Activated CD4-positive, alpha-beta T cell treated with anti-CD3 and anti-CD28 coated beads, Interleukin-2, amount 50 U/mL, for 24 hours (primary cell): Measurements from ENCODE around the gene COL18A1.
A peak's percentile ranks its signal among the peaks of the same experiment; 100 is the strongest.

Experiments used
- DNase-seq, 2 donors: peaks; one replicate each; pipeline ENCODE4 v3.0.0-alpha.2; 2020; ENCODE audit warnings: low read depth in 1 of 2, low spot score in 1 of 2

COL18A1 gene

GRCh38 chr21:45531393-45532215 is 126.6 kb downstream of the COL18A1 start:
- DNase-seq: no peak

- DNase-seq: no peak
Measured at GRCh38 chr21:45532826-45533360, 127.9 kb downstream of the COL18A1 start.

GRCh38 chr21:45533361-45533845 is 128.4 kb downstream of the COL18A1 start:
- no peak for DNase-seq

GRCh38 chr21:45533846-45534635 is 129.1 kb downstream of the COL18A1 start:
- no peak for DNase-seq

GRCh38 chr21:45534636-45535331 is 129.8 kb downstream of the COL18A1 start:
- DNase-seq: no peak

GRCh38 chr21:45535341-45536081 is 130.5 kb downstream of the COL18A1 start:
- no peak for DNase-seq

- DNase-seq: no peak
Measured at GRCh38 chr21:45536301-45537081, 131.5 kb downstream of the COL18A1 start.

GRCh38 chr21:45537111-45537745 is 132.3 kb downstream of the COL18A1 start:
- DNase-seq: no peak

GRCh38 chr21:45537746-45538291 is 132.9 kb downstream of the COL18A1 start:
- no peak for DNase-seq

GRCh38 chr21:45538381-45539045 is 133.5 kb downstream of the COL18A1 start:
- DNase-seq: no peak

GRCh38 chr21:45539046-45539795 is 134.3 kb downstream of the COL18A1 start:
- DNase-seq: no peak

GRCh38 chr21:45539796-45540600 is 135.0 kb downstream of the COL18A1 start:
- DNase-seq: no peak

GRCh38 chr21:45540601-45540970 is 135.6 kb downstream of the COL18A1 start:
- DNase-seq: no peak

- peak; percentile 58 to 82 for DNase-seq
Measured at GRCh38 chr21:45541221-45542039, 136.5 kb downstream of the COL18A1 start.

- peak; percentile 62 to 64 for DNase-seq
Measured at GRCh38 chr21:45542242-45542666, 137.3 kb downstream of the COL18A1 start, which contains the start of gene SLC19A1. Gene SLC19A1, minus strand, starts transcription at chr21:45542440. Its CDS starts 4,481 bp downstream, at chr21:45537959.
